GM12878 (cell line): ENCODE results near the gene FITM1. TPM values are rescaled to one million over a fixed set of nuclear protein-coding genes. Genes with fewer than 3 reads are reported as not detected.

Experiments used
- ATAC-seq: fragments of 200-7000 bp; cut with Tn5 transposase; 3 replicates; pipeline ENCODE4 v1.9.1; 2020; ENCODE audit warnings: mild to moderate bottlenecking, moderate library complexity
- BruUV-seq: library from RNA; stranded (reverse); fragments of 400-500 nt; replicated peaks from 2 replicates; lab custom pipeline; 2021; lab: Mats Ljungman, UMichigan
- CTCF ChIA-PET: fragments of 300-600 bp; sonication (Branson Sonifier 250); formaldehyde crosslinking; extraction: SDS; loops from one replicate; lab custom pipeline; 2021; ENCODE audit warnings: inconsistent platforms; lab: Yijun Ruan, JAX
- POLR2A ChIA-PET: fragments of 350-600 bp; formaldehyde crosslinking; extraction: SDS; loops from one replicate; lab custom pipeline; 2021; ENCODE audit warnings: inconsistent platforms; lab: Charles Lee
- RAD21 ChIA-PET: fragments of 300-600 bp; sonication (Branson Sonifier 250); formaldehyde crosslinking; loops from one replicate; lab custom pipeline; 2023; ENCODE audit warnings: antibody characterized with exemption; ENCODE audit not compliant: unreplicated experiment; lab: Charles Lee
- SMC1A ChIA-PET: fragments of 300-600 bp; sonication (Branson Sonifier 250); formaldehyde crosslinking; loops from one replicate; lab custom pipeline; 2023; ENCODE audit not compliant: unreplicated experiment, uncharacterized antibody; lab: Charles Lee
- DNase-seq: peaks from one replicate; pipeline ENCODE4 v3.0.0-alpha.2; 2011; ENCODE audit warnings: low read depth, low spot score
- FAIRE-seq: peaks from 3 replicates; lab custom pipeline; 2011; peaks lifted over from hg19 to GRCh38; lab: Jason Lieb, UNC
- H2AFZ ChIP-seq: 2 replicates; pipeline ENCODE4 v1.6.0; 2011; ENCODE audit warnings: low read depth, low read length, control low read depth; ENCODE audit not compliant: control insufficient read depth
- H3K27ac ChIP-seq: 2 replicates; pipeline ENCODE4 v1.5.1; 2011; ENCODE audit warnings: control low read depth; ENCODE audit not compliant: control insufficient read depth, insufficient read depth
- H3K27me3 ChIP-seq, 2 experiments: replicated peaks in 1 of 2; 2 replicates each; pipeline versions ENCODE4 v1.6.0 to v1.6.1; 2011; ENCODE audit warnings: low read length in 1 of 2; ENCODE audit not compliant: control insufficient read depth in 2 of 2, insufficient read depth in 2 of 2
- H3K36me3 ChIP-seq, 2 experiments: 2 replicates each; pipeline ENCODE4 v1.5.1; 2011; ENCODE audit warnings: low read length in 1 of 2; ENCODE audit not compliant: control insufficient read depth in 2 of 2, insufficient read depth in 2 of 2
- H3K4me1 ChIP-seq: 2 replicates; pipeline ENCODE4 v1.6.1; 2011; ENCODE audit warnings: mild to moderate bottlenecking, low read length, moderate library complexity, mixed read lengths; ENCODE audit not compliant: control insufficient read depth, insufficient read depth
- H3K4me2 ChIP-seq: 2 replicates; pipeline ENCODE4 v1.6.0; 2011; ENCODE audit warnings: control low read depth; ENCODE audit not compliant: control insufficient read depth, insufficient read depth
- H3K4me3 ChIP-seq: fragments of 200-600 bp; sonication (generic); 2 replicates; pipeline ENCODE4 v1.5.1; 2016
- H3K79me2 ChIP-seq: 2 replicates; pipeline ENCODE4 v1.6.0; 2011; ENCODE audit warnings: low read length; ENCODE audit not compliant: control insufficient read depth, insufficient read depth
- H3K9ac ChIP-seq: 2 replicates; pipeline ENCODE4 v1.8.0; 2011; ENCODE audit warnings: low read length, control low read depth, mixed read lengths; ENCODE audit not compliant: control insufficient read depth, insufficient read depth
- H3K9me3 ChIP-seq: replicated peaks from 3 replicates; pipeline ENCODE4 v1.5.1; 2011; ENCODE audit warnings: mild to moderate bottlenecking, low read length; ENCODE audit not compliant: control insufficient read depth, insufficient read depth
- H4K20me1 ChIP-seq: 2 replicates; pipeline ENCODE4 v1.6.0; 2011; ENCODE audit not compliant: control insufficient read depth, insufficient read depth
- CREM ChIP-seq: IDR thresholded peaks from 2 replicates; pipeline ENCODE4 v1.6.1; 2014; ENCODE audit warnings: antibody characterized with exemption, low read depth
- EGR1 ChIP-seq, 2 experiments: IDR thresholded peaks; 1 replicate in 1 of 2; 2 replicates in 1 of 2; pipeline ENCODE4 v1.6.1; 2011 to 2012; ENCODE audit warnings: low read depth in 2 of 2, low read length in 2 of 2, borderline replicate concordance in 1 of 2, mild to moderate bottlenecking in 1 of 2, moderate library complexity in 1 of 2
- IKZF2 ChIP-seq, 2 experiments: fragments of 450-650 bp; IDR thresholded peaks; 2 replicates each; pipeline ENCODE4 v1.6.1; 2017; ENCODE audit warnings: mild to moderate bottlenecking in 2 of 2, moderate library complexity in 2 of 2
- IRF4 ChIP-seq: IDR thresholded peaks from 2 replicates; pipeline ENCODE4 v1.6.1; 2011; ENCODE audit warnings: low read depth, low read length
- POLR2A ChIP-seq: IDR thresholded peaks from 2 replicates; pipeline ENCODE4 v1.6.1; 2011; ENCODE audit warnings: low read depth, mild to moderate bottlenecking, low read length
- POLR2AphosphoS5 ChIP-seq: IDR thresholded peaks from 2 replicates; pipeline ENCODE4 v1.6.1; 2011; ENCODE audit warnings: mild to moderate bottlenecking, low read length, inconsistent platforms
- RUNX3 ChIP-seq: IDR thresholded peaks from 2 replicates; pipeline ENCODE4 v1.6.1; 2012; ENCODE audit warnings: low read length, inconsistent platforms
- ZNF274 ChIP-seq: IDR thresholded peaks from one replicate; pipeline ENCODE4 v1.8.0; 2011; ENCODE audit not compliant: insufficient read length, insufficient read depth
- WGBS: methylation state at CpG from one replicate; pipeline ENCODE4 v1.1.6; 2016; ENCODE audit warnings: low lambda C conversion rate; ENCODE audit not compliant: insufficient replicate concordance, insufficient coverage; ENCODE audit errors: missing lambda C conversion rate; 5-methylcytosine and 5-hydroxymethylcytosine counted together
- in situ Hi-C: fragments of 300-500 bp; cut with MboI; formaldehyde crosslinking; loops from 9 replicates; pipeline ENCODE4 v1.14.3; 2018; ENCODE audit warnings: mixed read lengths
- intact Hi-C: fragments of 100-400 bp; cut with micrococcal nuclease; formaldehyde crosslinking; loops from one replicate; pipeline ENCODE4 v1.14.2; 2022; ENCODE audit not compliant: unreplicated experiment
- polyA plus RNA-seq, 11 experiments: library from polyadenylated mRNA; depleted of rRNA in 4 of 11; unstranded in 6 of 11; stranded (reverse) in 5 of 11; fragments of >200 nt; fragmentation: Nextera tagmentation in 4 of 11; fragmentation: Illumina TruSeq in 1 of 11; extraction: Ambion mirVana in 4 of 11; extraction: Trizol in 1 of 11; gene quantifications; 1 replicate in 1 of 11; 2 replicates in 10 of 11; pipeline versions ENCODE4 v1.2.1 to v1.2.3, GENCODE V29; 2011 to 2016; ENCODE audit warnings: inconsistent platforms in 2 of 11, missing spikeins in 2 of 11, low read depth in 1 of 11
- total RNA-seq, 4 experiments: library from RNA; depleted of rRNA in 3 of 4; stranded (reverse); fragments of >200 nt in 3 of 4; fragmentation: Illumina TruSeq in 1 of 4; extraction: Trizol in 1 of 4; gene quantifications; 2 replicates each; pipeline versions ENCODE4 v1.2.1 to v1.2.3, GENCODE V29; 2013 to 2021
- TF ChIP-seq, protein P1 (sequence below): fragments of 450-650 bp; IDR thresholded peaks from 2 replicates; pipeline ENCODE4 v1.6.1; 2017; ENCODE audit warnings: borderline replicate concordance

The FITM1 gene
- total and polyA plus RNA-seq, 10 of the 15 experiments (the other 5 are each of a cell fraction or from before 2014, with no cell fraction given), result 0.11 to 1.9 (median 0.45) TPM; not detected in 2

DNA sequence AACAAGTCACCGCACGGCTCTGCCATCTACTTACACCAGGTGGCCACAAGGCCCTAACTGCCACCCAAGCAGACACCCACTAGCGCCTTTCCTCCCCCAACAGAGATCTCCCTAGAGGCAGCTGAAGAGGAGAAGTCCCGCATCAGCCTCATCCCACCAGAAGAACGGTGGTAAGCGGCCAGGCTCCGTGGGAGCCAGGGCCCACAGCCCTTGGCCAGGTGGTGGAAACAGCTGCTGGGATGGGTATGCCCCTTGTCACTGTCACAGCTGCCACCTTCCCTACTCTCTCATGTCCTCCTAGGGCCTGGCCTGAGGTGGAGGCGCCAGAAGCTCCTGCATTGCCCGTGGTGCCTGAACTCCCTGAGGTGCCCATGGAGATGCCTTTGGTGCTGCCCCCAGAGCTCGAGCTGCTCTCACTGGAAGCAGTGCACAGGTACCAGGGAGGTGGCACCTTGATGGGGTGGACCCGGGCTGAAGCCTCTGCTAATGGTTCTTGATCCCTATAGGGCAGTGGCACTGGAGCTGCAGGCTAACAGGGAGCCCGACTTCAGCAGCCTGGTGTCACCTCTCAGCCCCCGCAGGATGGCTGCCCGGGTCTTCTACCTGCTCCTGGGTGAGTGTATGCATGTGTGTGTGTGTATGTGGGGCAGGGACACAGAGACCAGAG is 49.0 kb downstream of the FITM1 start:
- ATAC-seq (peak; percentile 9), FAIRE-seq (no peak), DNase-seq (no peak)
- H3K4me3 ChIP-seq, result no peak overlapping the region
- WGBS, result 71% methylated on average over 14 of the region's 14 CpGs
- H2AFZ ChIP-seq, result no peak overlapping the region
- CTCF ChIA-PET, result interaction anchor here (0.6 to 0.9 kb wide), 2 partner anchors 36 to 129 kb away, joined by 3 read pairs; partner anchors contain the start of genes CIDEB and MDP1
- H4K20me1 ChIP-seq, result no peaks in the 10 kb centered on the region
- intact Hi-C loops (no loop called here), in situ Hi-C loops (no loop called here)
- RAD21 ChIA-PET, result no interaction called here
- POLR2A ChIA-PET, result interaction anchor here (1.1 to 1.4 kb wide), 3 partner anchors 15 to 38 kb away, joined by 3 to 4 read pairs (median 3); partner anchors contain the start of gene EMC9
- no TSS peak for BruUV-seq
- no peak overlapping the region for H3K9ac ChIP-seq
- SMC1A ChIA-PET, result no interaction called here
- H3K4me1 ChIP-seq, result no peaks in the 10 kb centered on the region
- no peaks in the 10 kb centered on the region for H3K27me3 ChIP-seq
- H3K79me2 ChIP-seq, result no peaks in the 10 kb centered on the region
- no peak overlapping the region for H3K4me2 ChIP-seq
- H3K36me3 ChIP-seq, result peaks cover 13 to 47% of the 10 kb centered on the region in 2 experiments; a peak in 3 of 4 replicates
- TF ChIP-seq IKZF2 (IDR thresholded peaks at IDR 0.05) (no peak), IRF4 (no peak), CREM (no peak), POLR2AphosphoS5 (peak; percentile 70; the same call in 1 of the 2 replicates), POLR2A (peak; percentile 73), ZNF274 (no peak), RUNX3 (no peak), EGR1 (IDR thresholded peaks at IDR 0.05; ENCODE audit: borderline replicate concordance in 1 of 2, low read depth in 2 of 2, low read length in 2 of 2) (no peak)
- TF ChIP-seq, protein P1, sequence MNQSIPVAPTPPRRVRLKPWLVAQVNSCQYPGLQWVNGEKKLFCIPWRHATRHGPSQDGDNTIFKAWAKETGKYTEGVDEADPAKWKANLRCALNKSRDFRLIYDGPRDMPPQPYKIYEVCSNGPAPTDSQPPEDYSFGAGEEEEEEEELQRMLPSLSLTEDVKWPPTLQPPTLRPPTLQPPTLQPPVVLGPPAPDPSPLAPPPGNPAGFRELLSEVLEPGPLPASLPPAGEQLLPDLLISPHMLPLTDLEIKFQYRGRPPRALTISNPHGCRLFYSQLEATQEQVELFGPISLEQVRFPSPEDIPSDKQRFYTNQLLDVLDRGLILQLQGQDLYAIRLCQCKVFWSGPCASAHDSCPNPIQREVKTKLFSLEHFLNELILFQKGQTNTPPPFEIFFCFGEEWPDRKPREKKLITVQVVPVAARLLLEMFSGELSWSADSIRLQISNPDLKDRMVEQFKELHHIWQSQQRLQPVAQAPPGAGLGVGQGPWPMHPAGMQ, result no peak
- H3K9me3 ChIP-seq, result no peaks in the 10 kb centered on the region
- no peak overlapping the region for H3K27ac ChIP-seq
